GM18907 (cell line): ENCODE measurements around the gene BTN2A1.
"Not testable (repeated sequence)": the region's sequence is repeated elsewhere in the genome, so short reads cannot be mapped to it uniquely, and the experiment has no call there.

Source experiments
- ATAC-seq: cut with Tn5 transposase; IDR thresholded peaks from one replicate; pipeline ENCODE4 v1.9.1; 2021; ENCODE audit warnings: mild to moderate bottlenecking, moderate library complexity; ENCODE audit not compliant: unreplicated experiment

BTN2A1 gene

DNA sequence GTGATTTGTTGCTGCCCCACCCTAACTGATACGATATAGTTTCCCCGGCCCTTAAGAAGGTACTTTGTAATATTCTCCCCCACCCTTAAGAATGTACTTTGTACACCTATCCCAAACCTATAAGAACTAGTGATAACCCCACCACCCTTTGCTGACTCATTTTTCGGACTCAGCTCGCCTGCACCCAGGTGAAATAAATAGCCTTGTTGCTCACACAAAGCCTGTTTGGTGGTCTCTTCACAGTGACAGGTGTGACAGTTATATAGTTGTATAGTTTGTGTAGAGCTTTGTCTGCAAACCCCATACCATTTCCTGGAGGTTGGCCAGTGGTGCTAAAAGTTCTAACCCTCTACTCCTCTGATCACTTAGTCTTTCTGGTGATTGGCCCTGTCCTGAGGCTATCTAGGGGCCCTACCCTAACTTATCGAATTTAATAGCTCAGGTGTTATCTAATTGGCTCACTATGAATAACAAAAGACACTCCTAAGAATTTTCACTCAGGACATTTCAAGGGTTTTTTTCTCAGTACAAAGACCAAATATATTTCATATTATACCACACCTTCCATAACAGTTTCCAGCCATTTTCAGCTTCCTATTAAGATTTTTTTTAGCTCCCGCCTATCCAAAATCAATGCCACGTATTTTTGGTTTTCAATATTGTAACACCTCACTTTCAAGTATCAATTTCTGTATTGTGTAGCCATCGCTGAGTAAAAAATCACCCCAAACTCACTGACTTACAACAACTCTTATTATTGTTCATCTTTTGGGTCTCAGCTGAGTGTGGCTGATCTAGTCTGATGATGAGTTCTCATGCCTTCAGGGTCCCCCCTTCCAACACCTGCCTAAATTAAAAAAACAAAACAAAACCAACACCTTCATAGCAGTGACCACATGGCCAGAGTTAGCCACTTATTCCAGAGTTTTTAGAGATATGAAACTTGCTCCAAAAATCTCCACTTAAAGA is 32.5 kb downstream of the BTN2A1 start:
- no peak for ATAC-seq

DNA sequence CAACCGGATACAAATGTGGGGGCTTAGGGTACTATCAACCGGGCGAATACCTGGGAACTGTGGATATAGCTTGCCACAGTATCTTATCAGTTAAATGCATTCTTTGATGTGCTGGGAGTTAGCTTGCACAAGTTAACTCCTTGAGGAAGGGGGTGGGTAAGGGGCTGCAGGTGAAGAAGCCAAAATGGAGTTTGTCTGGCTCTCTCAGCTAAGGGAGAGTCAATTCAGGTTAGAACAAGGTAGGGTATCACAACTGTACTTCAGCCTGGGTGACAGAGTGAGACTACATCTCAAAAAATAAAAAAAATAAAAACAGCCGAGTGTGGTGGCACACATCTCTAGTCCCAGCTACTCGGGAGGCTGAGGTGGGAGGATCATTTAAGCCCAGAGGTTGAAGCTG is 33.8 kb downstream of the BTN2A1 start:
- ATAC-seq, result no peak

DNA sequence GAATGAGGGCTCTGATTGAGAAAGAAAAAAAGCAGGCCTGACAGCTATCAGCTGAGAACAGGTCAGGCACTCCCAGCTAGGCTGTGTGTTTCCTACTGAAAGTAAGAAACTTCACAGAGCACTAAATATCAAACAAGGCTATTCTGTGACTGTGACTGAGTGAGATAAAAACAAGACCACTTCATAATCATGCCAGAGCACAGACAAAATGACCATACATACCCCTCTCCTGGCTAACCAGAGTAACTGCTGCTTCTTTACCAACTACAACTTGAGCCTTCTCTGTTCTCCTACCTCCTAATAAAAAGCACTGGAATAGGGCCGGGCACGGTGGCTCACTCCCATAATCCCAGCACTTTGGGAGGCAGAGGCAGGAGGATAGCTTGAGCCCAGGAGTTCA is 35.5 kb downstream of the BTN2A1 start:
- no peak for ATAC-seq

DNA sequence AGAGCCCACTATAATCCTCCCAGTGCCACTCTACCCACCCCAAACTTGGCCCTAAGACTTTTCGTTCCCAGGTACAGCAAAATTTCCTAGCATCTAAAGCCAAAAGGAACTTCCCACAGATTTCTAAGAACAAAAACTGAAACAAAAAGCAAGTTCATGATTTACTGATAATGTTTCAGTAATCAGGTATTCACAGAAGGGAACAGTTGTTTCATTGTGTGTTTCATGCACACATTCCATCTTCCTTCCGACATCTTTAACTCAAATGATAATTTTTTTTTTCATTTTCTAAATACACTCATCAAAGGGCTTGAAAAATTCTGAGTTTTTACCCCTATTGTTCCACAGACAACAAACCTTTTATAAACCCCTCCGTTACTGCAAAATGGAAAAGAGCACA is 36.4 kb downstream of the BTN2A1 start:
- ATAC-seq, result no peak

DNA sequence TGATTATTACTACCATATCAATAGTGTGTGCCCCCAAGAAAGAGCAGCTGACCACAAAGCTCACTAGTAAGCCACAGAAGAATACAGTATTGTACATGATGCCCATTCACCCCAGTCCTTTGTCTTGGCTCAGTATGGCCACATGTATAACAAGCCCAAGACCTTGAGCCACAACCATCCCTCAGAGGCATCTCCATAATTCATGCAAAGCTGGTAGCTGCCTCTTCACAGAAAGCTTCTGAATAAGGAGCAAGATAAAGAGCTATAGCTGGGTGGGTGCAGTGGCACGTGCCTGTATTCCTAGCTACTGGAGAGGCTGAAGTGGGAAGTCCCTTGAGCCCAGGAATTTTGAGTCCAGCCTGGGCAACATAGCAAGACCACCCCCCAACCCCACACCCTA is 37.5 kb downstream of the BTN2A1 start:
- no peak for ATAC-seq

DNA sequence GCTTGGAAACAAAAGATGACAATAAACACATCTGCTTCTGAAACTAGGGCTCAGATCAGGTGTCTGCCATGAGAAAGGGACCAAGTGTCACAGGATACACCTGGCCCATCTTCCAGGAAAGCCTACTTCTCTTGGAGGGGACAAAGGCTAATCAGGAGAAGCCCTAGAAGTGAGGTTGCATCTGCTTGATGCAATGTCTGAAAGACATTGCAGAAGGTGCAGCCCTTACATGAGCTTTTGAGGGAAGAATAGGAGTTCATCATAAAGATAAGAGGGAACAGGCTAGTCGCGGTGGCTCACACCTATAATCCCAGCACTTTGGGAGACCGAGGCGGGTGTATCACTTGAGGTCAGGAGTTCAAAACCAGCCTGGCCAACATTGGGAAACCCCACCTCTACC is 39.9 kb downstream of the BTN2A1 start:
- no peak for ATAC-seq

DNA sequence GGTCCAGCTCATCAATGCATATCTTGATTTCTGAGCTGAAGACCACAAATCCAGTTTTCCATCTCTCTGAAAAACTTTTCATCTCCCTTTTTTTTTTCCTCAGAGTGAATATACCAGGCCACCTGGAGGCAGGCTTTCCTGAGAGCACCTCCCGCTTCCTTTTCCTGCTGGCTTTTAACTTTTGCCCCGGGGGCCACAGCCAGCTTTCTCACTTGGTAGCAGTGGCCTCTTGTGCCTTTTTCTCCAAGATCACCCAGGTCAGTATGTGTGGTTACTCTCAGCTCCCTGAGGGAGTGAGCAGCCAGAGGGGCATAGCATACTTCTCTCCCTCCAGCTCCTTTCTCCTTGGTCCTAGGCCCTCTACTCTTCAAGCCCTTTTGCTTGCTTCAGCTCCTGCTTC is 42.3 kb downstream of the BTN2A1 start, which contains the start of gene BTN1A1:
TSS of gene BTN1A1 (plus strand) at position 202 of the 400 bp plus-strand sequence. CDS start 984 bp downstream, outside the sequence.
- no peak for ATAC-seq

DNA sequence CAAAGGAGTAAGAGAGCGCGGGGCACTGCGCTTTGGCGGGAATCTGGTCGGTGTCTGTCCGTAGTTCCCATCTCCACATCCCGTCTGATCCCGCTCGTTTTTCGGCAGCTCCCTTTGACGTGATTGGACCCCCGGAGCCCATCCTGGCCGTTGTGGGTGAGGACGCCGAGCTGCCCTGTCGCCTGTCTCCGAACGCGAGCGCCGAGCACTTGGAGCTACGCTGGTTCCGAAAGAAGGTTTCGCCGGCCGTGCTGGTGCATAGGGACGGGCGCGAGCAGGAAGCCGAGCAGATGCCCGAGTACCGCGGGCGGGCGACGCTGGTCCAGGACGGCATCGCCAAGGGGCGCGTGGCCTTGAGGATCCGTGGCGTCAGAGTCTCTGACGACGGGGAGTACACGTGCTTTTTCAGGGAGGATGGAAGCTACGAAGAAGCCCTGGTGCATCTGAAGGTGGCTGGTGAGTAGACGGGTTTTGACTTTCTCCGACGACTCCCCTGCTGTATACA is 43.8 kb downstream of the BTN2A1 start:
- no peak for ATAC-seq

DNA sequence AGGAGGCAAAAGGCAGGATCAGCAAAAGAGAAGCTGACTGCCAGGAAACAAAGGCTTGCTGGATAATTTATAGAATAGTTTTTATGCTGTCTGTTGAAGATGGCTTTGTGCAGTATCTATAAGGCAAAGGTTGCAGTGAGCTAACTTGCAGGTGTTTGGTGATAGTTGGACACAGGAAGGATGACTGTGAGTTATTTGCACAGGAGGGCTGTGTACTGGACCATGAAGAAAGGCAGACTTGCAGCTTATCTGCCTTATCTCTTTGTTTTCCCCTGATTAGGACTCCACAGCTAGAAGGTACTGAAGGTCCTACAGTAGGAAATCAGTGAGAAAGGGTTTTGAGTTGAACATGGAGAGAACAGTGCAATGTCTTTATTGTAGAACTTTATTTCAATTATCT is 44.4 kb downstream of the BTN2A1 start:
- peak; percentile 48 for ATAC-seq

DNA sequence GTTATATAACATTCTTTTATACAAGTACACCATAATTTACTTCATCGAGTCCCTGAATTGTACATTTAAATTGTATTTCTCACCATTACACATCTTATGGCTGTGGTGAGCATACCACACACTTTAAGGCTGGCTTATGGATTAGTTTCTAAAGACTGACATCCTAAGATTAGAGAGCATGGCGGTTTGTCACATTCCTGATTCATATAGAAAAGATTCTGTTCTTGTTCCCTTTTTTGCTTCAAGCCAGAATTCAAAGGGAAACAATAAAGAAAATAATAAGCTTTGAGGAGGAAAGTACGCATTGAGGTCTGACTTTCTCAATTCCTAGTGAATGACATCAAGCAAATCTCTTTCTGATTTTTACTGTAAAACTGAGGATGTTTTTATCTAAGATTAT is 44.9 kb downstream of the BTN2A1 start:
- ATAC-seq, result no peak

DNA sequence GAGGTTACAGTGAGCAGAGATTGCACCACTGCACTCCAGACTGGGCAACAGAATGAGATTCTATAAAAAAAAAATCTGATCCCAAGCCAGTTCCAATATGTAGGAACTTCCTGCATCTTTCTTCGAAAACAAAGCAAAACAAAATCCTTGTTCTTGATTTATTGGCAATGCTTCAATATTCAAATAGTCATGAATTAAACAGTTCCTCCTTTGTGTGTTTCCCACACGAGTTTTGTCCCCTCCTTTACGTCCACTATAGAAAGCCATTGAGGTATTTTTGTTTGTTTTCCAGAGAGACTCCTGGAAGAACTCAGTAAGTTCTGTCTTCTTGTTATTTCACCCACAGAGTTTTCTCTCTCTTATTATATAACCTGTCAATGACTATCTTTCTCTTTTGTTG is 49.9 kb downstream of the BTN2A1 start:
- ATAC-seq, result no peak

DNA sequence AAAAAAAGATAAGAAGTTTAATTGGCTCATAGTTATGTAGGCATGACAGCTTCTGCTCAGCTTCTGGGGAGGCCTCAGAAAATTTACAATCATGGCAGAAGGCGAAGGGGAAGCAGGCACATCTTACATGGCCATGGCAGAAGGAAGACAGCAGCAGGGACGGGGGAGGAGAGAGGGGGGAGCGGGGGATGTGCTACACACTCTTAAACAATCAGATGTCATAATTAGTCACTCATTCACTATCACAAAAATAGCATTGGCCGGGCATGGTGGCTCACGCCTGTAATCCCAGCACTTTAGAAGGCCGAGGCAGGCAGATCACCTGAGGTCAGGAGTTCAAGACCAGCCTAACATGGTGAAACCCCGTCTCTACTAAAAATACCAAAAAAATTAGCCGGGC is 53.3 kb downstream of the BTN2A1 start:
- ATAC-seq, result not testable (repeated sequence)

DNA sequence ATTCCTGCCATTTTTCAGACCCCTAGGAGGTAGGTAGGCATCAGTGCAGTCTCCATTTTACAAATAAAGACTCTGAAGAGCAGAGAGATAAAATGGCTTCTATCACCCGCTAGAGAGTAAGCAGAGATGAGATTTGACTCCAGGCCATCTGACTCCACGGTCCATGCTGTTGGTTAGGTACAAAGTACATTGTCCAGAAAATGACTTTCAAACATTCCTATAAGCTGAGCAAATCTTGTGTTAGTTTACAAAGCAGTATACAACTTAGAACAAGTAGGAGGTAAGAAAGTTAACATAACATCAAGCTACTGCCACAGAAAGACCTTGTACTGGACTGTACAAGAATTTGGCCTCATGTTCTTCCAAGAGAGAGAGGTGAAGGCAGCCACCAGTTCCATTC is 57.2 kb downstream of the BTN2A1 start:
- ATAC-seq, result no peak

DNA sequence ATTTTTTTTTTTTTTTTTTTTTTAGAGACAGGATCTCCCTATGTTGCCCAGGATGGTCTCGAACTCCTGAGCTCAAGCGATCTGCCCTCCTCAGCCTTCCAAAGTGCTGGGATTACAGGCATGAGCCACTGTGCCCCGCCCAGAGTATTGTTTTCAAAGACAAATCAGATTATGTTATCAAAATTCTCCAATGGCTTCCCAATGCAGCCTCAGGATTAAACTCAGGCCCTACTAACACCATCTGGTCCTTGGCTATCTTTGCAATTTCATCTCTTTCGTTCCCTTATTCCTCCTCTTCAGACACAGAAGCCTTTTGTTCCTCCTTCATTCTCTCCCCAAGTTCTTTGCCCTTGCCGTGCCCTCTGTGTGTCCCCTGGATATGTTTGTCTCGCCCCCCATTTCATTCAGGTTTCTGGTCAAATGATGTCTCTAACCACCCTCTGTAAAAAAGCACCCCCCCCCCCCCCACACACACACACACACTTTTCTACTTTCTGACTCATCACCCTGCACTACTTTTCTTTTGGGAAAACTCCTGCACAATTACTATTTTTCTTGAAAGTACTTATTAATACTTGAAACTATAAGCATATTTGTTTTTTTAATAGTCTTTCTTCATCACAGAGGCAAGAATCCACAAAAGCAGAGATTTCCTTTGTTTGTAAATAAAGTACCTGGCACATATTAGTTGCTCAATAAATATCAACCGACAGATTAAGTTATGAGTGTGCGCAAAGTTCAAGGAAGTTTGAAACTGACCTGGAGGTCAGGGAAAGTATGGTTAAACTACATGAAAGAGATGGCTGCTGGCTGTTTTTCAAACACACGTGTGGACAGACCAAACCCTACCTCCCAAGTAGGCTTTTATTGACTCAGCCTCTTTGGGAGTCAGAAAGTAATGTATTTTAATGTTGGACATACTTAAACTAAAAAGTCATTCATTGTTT is 59.0 kb downstream of the BTN2A1 start:
- no peak for ATAC-seq
